ENCODE data around the gene ZPR1. TPM values are rescaled to one million over a fixed set of nuclear protein-coding genes. Genes with fewer than 3 reads are reported as not detected.

The ZPR1 gene
- total RNA-seq, 4 donors from 2014 or later: 13.1 to 20.9 (median 16.4) TPM

- TF ChIP-seq EP300 (IDR thresholded peaks at IDR 0.05; ENCODE audit: low read depth): no peak
- TF ChIP-seq CTCF (IDR thresholded peaks at IDR 0.05): no peak
- peaks cover 11% of the 10 kb centered on the region for H3K27me3 ChIP-seq
- in situ Hi-C loops (cut with MboI; ENCODE audit: low pct_ligation_motif_present in 1 of 4, low pct_unique_long_range_greater_than_20kb in 1 of 4, low sequenced_read_pairs in 3 of 4) (no loop called here), intact Hi-C loops (cut with DNase I; ENCODE audit: low total_unique reads) (no loop called here)
- H3K4me1 ChIP-seq: peaks cover 0 to 7% (median 5%) of the 10 kb centered on the region in 4 donors
- no peaks in the 10 kb centered on the region for H3K36me3 ChIP-seq
- no peak overlapping the region for H3K27ac ChIP-seq
- no peak for DNase-seq
- WGBS, 2 donors (ENCODE audit: low coverage in 1 of 2): 89% methylated on average over 7 of the region's 8 CpGs; no CpG with 5 or more reads in 1 of the 2 donors
- no peaks in the 10 kb centered on the region for H3K9me3 ChIP-seq
- H3K4me3 ChIP-seq: no peak overlapping the region
Observed at GRCh38 chr11:116729501-116730240, 58.2 kb downstream of the ZPR1 start.

GRCh38 chr11:116727990-116728389 lies 59.8 kb downstream of the ZPR1 start:
- H3K27me3 ChIP-seq: peaks cover 11% of the 10 kb centered on the region
- in situ Hi-C loops (cut with MboI; ENCODE audit: low pct_ligation_motif_present in 1 of 4, low pct_unique_long_range_greater_than_20kb in 1 of 4, low sequenced_read_pairs in 3 of 4): no loop called here
- no peak overlapping the region for H3K4me3 ChIP-seq
- TF ChIP-seq POLR2A (IDR thresholded peaks at IDR 0.05) (no peak), CTCF (IDR thresholded peaks at IDR 0.05) (no peak), POLR2AphosphoS5 (IDR thresholded peaks at IDR 0.05) (no peak), EP300 (IDR thresholded peaks at IDR 0.05; ENCODE audit: low read depth) (no peak)
- no peaks in the 10 kb centered on the region for H3K36me3 ChIP-seq
- 66 to 83% methylated on average over 4 to 6 of the region's 6 CpGs for WGBS, 2 donors (ENCODE audit: low coverage in 1 of 2)
- H3K4me1 ChIP-seq: peaks cover 0 to 7% (median 5%) of the 10 kb centered on the region in 4 donors
- no peak overlapping the region for H3K27ac ChIP-seq
- intact Hi-C loops (cut with DNase I; ENCODE audit: low total_unique reads): no loop called here
- DNase-seq: no peak
- no peaks in the 10 kb centered on the region for H3K9me3 ChIP-seq

GRCh38 chr11:116725434-116726221 lies 62.2 kb downstream of the ZPR1 start:
- intact Hi-C loops (cut with DNase I; ENCODE audit: low total_unique reads) (no loop called here), in situ Hi-C loops (cut with MboI; ENCODE audit: low pct_ligation_motif_present in 1 of 4, low pct_unique_long_range_greater_than_20kb in 1 of 4, low sequenced_read_pairs in 3 of 4) (no loop called here)
- H3K36me3 ChIP-seq: no peaks in the 10 kb centered on the region
- no peak overlapping the region for H3K4me3 ChIP-seq
- no peaks in the 10 kb centered on the region for H3K9me3 ChIP-seq
- peaks cover 8% of the 10 kb centered on the region for H3K27me3 ChIP-seq
- no peak overlapping the region for H3K27ac ChIP-seq
- WGBS, 2 donors (ENCODE audit: low coverage in 1 of 2): 78% methylated on average over 19 of the region's 19 CpGs; no CpG with 5 or more reads in 1 of the 2 donors
- TF ChIP-seq CTCF (IDR thresholded peaks at IDR 0.05) (no peak), POLR2A (IDR thresholded peaks at IDR 0.05) (no peak), POLR2AphosphoS5 (IDR thresholded peaks at IDR 0.05) (no peak), EP300 (IDR thresholded peaks at IDR 0.05; ENCODE audit: low read depth) (no peak)
- peaks cover 0 to 5% (median 3%) of the 10 kb centered on the region in 4 donors for H3K4me1 ChIP-seq
- DNase-seq: no peak

DNA sequence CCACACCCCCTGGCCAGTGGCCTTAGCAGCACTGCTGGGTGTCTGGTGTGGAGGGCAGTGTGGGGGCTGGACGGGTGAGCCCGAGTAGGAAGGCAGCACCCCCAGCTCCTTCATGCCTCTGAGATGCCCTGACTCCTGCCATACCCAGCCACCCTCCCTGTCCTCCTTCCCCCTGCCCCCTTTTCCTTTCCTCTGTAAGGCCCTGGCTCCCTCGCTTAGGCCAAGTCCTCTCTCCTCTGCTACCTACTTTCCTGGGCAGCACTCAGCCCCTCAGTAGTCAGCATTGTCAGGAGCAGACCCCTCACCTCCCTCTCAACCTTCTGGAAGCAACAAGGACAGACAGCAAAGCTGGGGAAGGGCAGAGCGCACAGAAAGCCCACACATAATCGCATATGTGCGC lies 63.0 kb downstream of the ZPR1 start:
- Histone ChIP-seq H3K27me3 (peaks cover 8% of the 10 kb centered on the region), H3K4me3 (no peak overlapping the region), H3K9me3 (no peaks in the 10 kb centered on the region), H3K36me3 (no peaks in the 10 kb centered on the region), H3K4me1 (no peaks in the 10 kb centered on the region), H3K27ac (no peak overlapping the region)
- intact Hi-C loops (cut with DNase I; ENCODE audit: low total_unique reads): no loop called here
- in situ Hi-C loops (cut with MboI; ENCODE audit: low pct_ligation_motif_present in 1 of 4, low pct_unique_long_range_greater_than_20kb in 1 of 4, low sequenced_read_pairs in 3 of 4): no loop called here
- 83% methylated on average over 6 of the region's 6 CpGs; no CpG with 5 or more reads in 1 of the 2 donors for WGBS, 2 donors (ENCODE audit: low coverage in 1 of 2)
- TF ChIP-seq POLR2A (IDR thresholded peaks at IDR 0.05) (no peak), CTCF (IDR thresholded peaks at IDR 0.05) (no peak), POLR2AphosphoS5 (IDR thresholded peaks at IDR 0.05) (no peak), EP300 (IDR thresholded peaks at IDR 0.05; ENCODE audit: low read depth) (no peak)
- no peak for DNase-seq

Data from transverse colon (tissue), 4 donors.